SU-DHL-6 (cell line): ENCODE data around the gene F2RL3.

ENCODE experiments used
- CTCF ChIP-seq: fragments of 200-600 bp; sonication (generic); IDR thresholded peaks from one replicate; pipeline ENCODE4 v1.5.1; 2017; ENCODE audit warnings: antibody characterized with exemption, mild to moderate bottlenecking, low read length, moderate library complexity; ENCODE audit not compliant: insufficient read depth, poor library complexity, severe bottlenecking
- EZH2phosphoT487 ChIP-seq: fragments of 200-600 bp; sonication (generic), shearing (Covaris generic); conservative IDR thresholded peaks from 2 replicates; pipeline ENCODE4 v1.6.1; 2018; ENCODE audit warnings: mild to moderate bottlenecking, antibody characterized with exemption, low read length, moderate library complexity, mixed read lengths

DNA sequence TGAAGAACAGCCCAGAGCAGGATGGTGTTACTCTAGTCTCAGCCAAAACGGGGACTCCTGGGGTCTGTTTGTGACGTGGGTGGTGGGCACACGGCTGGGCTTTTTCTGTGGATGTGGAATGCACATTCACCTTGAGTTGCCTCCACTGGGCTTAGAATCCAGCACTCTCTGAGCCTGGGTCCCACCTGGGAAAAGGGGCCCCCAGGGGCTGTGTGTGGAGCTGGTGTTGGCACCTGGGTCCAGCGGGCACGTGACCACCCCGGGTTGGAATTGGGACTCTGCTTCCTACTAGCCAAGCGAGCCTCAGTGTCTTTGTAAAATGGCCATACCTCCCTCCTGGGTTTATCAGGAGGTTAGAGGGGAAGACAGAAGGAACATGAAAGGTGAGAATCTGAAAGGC, 29.2 kb upstream of the F2RL3 start:
- TF ChIP-seq CTCF = no peak
- no peak for TF ChIP-seq EZH2phosphoT487
